Measurements from ENCODE around the gene TLCD2. TPM values are rescaled to one million over a fixed set of nuclear protein-coding genes. Genes with fewer than 3 reads are reported as not detected.

TLCD2 gene
- total and polyA plus RNA-seq, 9 of the 15 experiments (the other 6 are each of a cell fraction or from before 2014, with no cell fraction given): 0.10 to 0.89 (median 0.58) TPM

DNA sequence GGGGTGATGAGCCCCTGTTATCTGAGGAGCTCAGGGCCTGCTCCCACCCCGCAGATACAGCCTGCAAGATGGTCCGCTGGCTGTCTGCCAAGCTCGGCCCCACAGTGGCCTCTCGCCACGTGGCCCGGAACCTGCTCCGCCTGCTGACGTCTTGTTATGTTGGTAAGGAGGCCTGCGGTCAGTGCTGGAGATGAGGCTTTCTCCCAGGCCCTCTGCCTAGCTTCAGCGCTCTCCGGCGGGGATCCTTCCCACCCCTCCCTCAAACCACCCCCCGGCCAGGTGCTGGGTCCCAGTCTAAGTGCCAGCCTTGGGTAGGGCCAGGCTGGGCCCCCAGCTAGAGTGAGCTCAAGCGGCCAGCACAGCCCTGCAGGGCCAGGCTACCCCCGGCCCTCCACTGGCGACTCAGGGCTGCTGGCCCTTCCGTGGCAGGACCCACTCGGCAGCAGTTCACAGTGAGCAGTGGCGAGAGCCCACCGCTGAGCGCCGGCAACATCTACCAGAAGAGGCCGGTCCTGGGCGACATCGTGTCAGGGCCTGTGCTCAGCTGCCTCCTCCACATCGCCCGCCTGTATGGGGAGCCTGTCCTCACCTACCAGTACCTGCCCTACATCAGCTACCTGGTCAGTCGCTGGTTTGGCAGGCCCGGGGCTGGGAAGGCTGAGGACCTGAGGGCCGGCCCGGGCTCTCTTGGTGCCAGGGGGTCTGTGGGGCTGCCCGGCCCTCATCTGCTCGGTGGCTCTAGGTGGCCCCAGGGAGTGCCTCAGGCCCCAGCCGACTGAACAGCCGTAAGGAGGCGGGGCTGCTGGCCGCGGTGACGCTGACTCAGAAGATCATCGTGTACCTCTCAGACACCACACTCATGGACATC lies 20.4 kb upstream of the TLCD2 start (continued):
- peak; percentile 54 for TF ChIP-seq EP300 (IDR thresholded peaks at IDR 0.05; ENCODE audit: low read length)
- TF ChIP-seq NEUROD1 (IDR thresholded peaks at IDR 0.05; ENCODE audit: borderline replicate concordance, low read depth, low read length, partially characterized antibody): no peak
- TF ChIP-seq ZNF696 (CRISPR knock-in tag; conservative IDR thresholded peaks at IDR 0.05): no peak
- TF ChIP-seq MAX (CRISPR knock-in tag; IDR thresholded peaks at IDR 0.05): peak; percentile 100
- TF ChIP-seq HNRNPUL1 (IDR thresholded peaks at IDR 0.05; ENCODE audit: low read length): no peak
- TF ChIP-seq, protein P1, sequence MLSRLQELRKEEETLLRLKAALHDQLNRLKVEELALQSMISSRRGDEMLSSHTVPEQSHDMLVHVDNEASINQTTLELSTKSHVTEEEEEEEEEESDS (CRISPR knock-in tag; IDR thresholded peaks at IDR 0.05): no peak
- no peak for TF ChIP-seq U2AF2 (optimal IDR thresholded peaks at IDR 0.05; ENCODE audit: low read depth, low read length)
- TF ChIP-seq FOXA1 (IDR thresholded peaks at IDR 0.05; ENCODE audit: borderline replicate concordance): no peak
- TF ChIP-seq, protein P2, sequence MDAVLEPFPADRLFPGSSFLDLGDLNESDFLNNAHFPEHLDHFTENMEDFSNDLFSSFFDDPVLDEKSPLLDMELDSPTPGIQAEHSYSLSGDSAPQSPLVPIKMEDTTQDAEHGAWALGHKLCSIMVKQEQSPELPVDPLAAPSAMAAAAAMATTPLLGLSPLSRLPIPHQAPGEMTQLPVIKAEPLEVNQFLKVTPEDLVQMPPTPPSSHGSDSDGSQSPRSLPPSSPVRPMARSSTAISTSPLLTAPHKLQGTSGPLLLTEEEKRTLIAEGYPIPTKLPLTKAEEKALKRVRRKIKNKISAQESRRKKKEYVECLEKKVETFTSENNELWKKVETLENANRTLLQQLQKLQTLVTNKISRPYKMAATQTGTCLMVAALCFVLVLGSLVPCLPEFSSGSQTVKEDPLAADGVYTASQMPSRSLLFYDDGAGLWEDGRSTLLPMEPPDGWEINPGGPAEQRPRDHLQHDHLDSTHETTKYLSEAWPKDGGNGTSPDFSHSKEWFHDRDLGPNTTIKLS (IDR thresholded peaks at IDR 0.05; ENCODE audit: borderline replicate concordance, low read depth): peak; percentile 80
- TF ChIP-seq DDX20 (tag; IDR thresholded peaks at IDR 0.05; ENCODE audit: low read depth): no peak
- TF ChIP-seq ZNF431 (CRISPR knock-in tag; IDR thresholded peaks at IDR 0.05): peak; percentile 68
- TF ChIP-seq PPARD (CRISPR knock-in tag; IDR thresholded peaks at IDR 0.05): no peak
- TF ChIP-seq TCF3 (CRISPR knock-in tag; IDR thresholded peaks at IDR 0.05): peak; percentile 88
- TF ChIP-seq TBL1XR1 (IDR thresholded peaks at IDR 0.05; ENCODE audit: low read length in 2 of 2): peak in 1 of 2 experiments; percentile 58; a peak in 1 of 4 replicates
- TF ChIP-seq PCBP1 (IDR thresholded peaks at IDR 0.05; ENCODE audit: low read depth, low read length, poor library complexity, severe bottlenecking): no peak
- TF ChIP-seq, protein P3, sequence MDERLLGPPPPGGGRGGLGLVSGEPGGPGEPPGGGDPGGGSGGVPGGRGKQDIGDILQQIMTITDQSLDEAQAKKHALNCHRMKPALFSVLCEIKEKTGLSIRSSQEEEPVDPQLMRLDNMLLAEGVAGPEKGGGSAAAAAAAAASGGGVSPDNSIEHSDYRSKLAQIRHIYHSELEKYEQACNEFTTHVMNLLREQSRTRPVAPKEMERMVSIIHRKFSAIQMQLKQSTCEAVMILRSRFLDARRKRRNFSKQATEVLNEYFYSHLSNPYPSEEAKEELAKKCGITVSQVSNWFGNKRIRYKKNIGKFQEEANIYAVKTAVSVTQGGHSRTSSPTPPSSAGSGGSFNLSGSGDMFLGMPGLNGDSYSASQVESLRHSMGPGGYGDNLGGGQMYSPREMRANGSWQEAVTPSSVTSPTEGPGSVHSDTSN (CRISPR knock-in tag; IDR thresholded peaks at IDR 0.05; ENCODE audit: low read depth): no peak
- TF ChIP-seq, protein P3 (tag; conservative IDR thresholded peaks at IDR 0.05; ENCODE audit: low read depth): no peak
- no peak for TF ChIP-seq ZBTB8A (IDR thresholded peaks at IDR 0.05; ENCODE audit: partially characterized antibody)
- no peak for TF ChIP-seq ZNF830 (CRISPR knock-in tag; IDR thresholded peaks at IDR 0.05)
- no peak for TF ChIP-seq NR2F6 (CRISPR knock-in tag; IDR thresholded peaks at IDR 0.05)
- TF ChIP-seq PTTG1 (tag; IDR thresholded peaks at IDR 0.05; ENCODE audit: low read depth): no peak
- peak; percentile 35 for TF ChIP-seq TAF9B (IDR thresholded peaks at IDR 0.05; ENCODE audit: partially characterized antibody)
- 0 out of 4 replicates have a peak, but pooled peaks have one; percentile 2 to 37 for TF ChIP-seq TEAD1 (CRISPR knock-in tag; IDR thresholded peaks at IDR 0.05)
- TF ChIP-seq ATF7 (IDR thresholded peaks at IDR 0.05): peak; percentile 61; the same call in 1 of the 2 replicates
- no peak for TF ChIP-seq SETDB1 (IDR thresholded peaks at IDR 0.05; ENCODE audit: low read length)
